ENCODE data around the gene NHLRC1. TPM values are rescaled to one million over a fixed set of nuclear protein-coding genes. Genes with fewer than 3 reads are reported as not detected.

Gene NHLRC1
- polyA plus RNA-seq, 3 donors = 0.75 to 3.1 (median 1.4) TPM

DNA sequence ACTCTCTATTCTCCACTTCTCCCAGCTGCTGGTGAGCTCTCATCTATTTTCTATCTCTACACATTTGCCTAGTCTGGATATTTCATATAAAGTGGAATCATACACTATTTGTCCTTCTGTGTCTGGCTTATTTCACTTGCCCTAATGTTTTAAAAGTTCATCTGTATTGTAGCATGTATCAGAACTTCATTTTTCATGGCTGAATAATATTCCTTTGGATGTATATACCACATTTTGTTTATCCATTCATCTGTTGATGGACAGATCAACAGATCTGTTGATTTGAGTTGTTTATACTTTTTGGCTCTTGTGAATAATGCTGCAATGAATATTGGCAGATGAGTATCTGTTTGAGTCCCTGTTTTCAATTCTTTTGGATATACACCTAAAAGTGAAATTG is 49.6 kb downstream of the NHLRC1 start:
- H2AFZ ChIP-seq (ENCODE audit: insufficient read depth, low read depth, low read length, poor library complexity, severe bottlenecking) = no peak overlapping the region
- no peaks in the 10 kb centered on the region for H3K4me1 Mint-ChIP-seq
- no peak for TF ChIP-seq CTCF (IDR thresholded peaks at IDR 0.05)
- no peaks in the 10 kb centered on the region for H4K20me1 ChIP-seq (ENCODE audit: insufficient read depth, low read length)
- H3K4me1 ChIP-seq (ENCODE audit: control insufficient read depth in 1 of 2, insufficient read depth in 2 of 2, low read length in 2 of 2) = no peaks in the 10 kb centered on the region
- H3K4me3 ChIP-seq (replicated peaks in 1 of 3; ENCODE audit: low read depth in 2 of 3, low read length in 3 of 3) = no peak overlapping the region
- no peaks in the 10 kb centered on the region for H3K36me3 ChIP-seq (replicated peaks in 1 of 2; ENCODE audit: control insufficient read depth in 1 of 2, insufficient read depth in 2 of 2, low read length in 2 of 2)
- peaks cover 8 to 30% (median 21%) of the 10 kb centered on the region in 7 donors for H3K9me3 Mint-ChIP-seq
- no peak overlapping the region for H3K9ac ChIP-seq (ENCODE audit: insufficient read depth, low read length, poor library complexity, severe bottlenecking)
- H3K4me2 ChIP-seq (replicated peaks; ENCODE audit: extremely low read depth, low read length, poor library complexity, severe bottlenecking) = no peak overlapping the region
- no peaks in the 10 kb centered on the region for H3K79me2 ChIP-seq (ENCODE audit: insufficient read depth, low read length)
- no peak overlapping the region for H3K27ac ChIP-seq (ENCODE audit: low read depth in 1 of 2, low read length in 2 of 2)
- no peak overlapping the region for H3K4me3 Mint-ChIP-seq
- no peaks in the 10 kb centered on the region for H3K36me3 Mint-ChIP-seq
- H3K27me3 ChIP-seq (ENCODE audit: control insufficient read depth in 2 of 2, insufficient read depth in 2 of 2, low read length in 2 of 2) = no peaks in the 10 kb centered on the region
- H3K27me3 Mint-ChIP-seq (ENCODE audit: low read depth in 3 of 3) = no peaks in the 10 kb centered on the region
- DNase-seq = no peak
- intact Hi-C loops (cut with micrococcal nuclease) = no loop called here
- H3K9me3 ChIP-seq (replicated peaks in 1 of 2; ENCODE audit: control insufficient read depth in 1 of 2, insufficient read depth in 1 of 2, low read length in 2 of 2) = peaks cover 12 to 14% of the 10 kb centered on the region in 2 donors
- no peak overlapping the region for H3K27ac Mint-ChIP-seq

DNA sequence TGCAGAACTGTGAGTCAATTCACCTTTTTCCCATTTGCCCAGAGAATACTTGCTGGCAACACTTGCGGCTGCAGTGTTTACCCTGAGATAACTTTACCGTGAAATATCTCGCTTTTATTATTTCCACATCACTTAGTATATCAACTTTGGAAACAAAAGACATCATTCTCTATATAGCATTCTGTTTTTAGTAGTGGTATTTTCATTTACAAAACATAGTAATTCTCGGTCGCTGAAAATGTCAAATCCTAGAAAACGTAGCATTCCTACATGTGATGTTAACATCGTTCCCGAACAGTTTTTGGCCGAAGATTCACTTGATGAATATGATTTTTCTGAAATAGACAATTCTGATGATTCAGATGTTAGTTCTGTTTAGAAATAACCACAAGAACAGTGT is 52.0 kb downstream of the NHLRC1 start:
- no peaks in the 10 kb centered on the region for H3K79me2 ChIP-seq (ENCODE audit: insufficient read depth, low read length)
- no peak overlapping the region for H3K4me2 ChIP-seq (replicated peaks; ENCODE audit: extremely low read depth, low read length, poor library complexity, severe bottlenecking)
- DNase-seq = no peak
- no peak overlapping the region for H3K4me3 ChIP-seq (replicated peaks in 1 of 3; ENCODE audit: low read depth in 2 of 3, low read length in 3 of 3)
- TF ChIP-seq CTCF (IDR thresholded peaks at IDR 0.05) = no peak
- Mint-ChIP-seq H3K4me1 (no peaks in the 10 kb centered on the region), H3K4me3 (no peak overlapping the region), H3K27ac (no peak overlapping the region), H3K27me3 (ENCODE audit: low read depth in 3 of 3) (peaks cover 0 to 2% (median 0%) of the 10 kb centered on the region in 3 donors), H3K36me3 (no peaks in the 10 kb centered on the region), H3K9me3 (peaks cover 6 to 24% (median 18%) of the 10 kb centered on the region in 7 donors)
- no peak overlapping the region for H2AFZ ChIP-seq (ENCODE audit: insufficient read depth, low read depth, low read length, poor library complexity, severe bottlenecking)
- peaks cover 7 to 13% of the 10 kb centered on the region in 2 donors for H3K9me3 ChIP-seq (replicated peaks in 1 of 2; ENCODE audit: control insufficient read depth in 1 of 2, insufficient read depth in 1 of 2, low read length in 2 of 2)
- no peaks in the 10 kb centered on the region for H3K4me1 ChIP-seq (ENCODE audit: control insufficient read depth in 1 of 2, insufficient read depth in 2 of 2, low read length in 2 of 2)
- no peak overlapping the region for H3K9ac ChIP-seq (ENCODE audit: insufficient read depth, low read length, poor library complexity, severe bottlenecking)
- H3K36me3 ChIP-seq (replicated peaks in 1 of 2; ENCODE audit: control insufficient read depth in 1 of 2, insufficient read depth in 2 of 2, low read length in 2 of 2) = no peaks in the 10 kb centered on the region
- no peaks in the 10 kb centered on the region for H3K27me3 ChIP-seq (ENCODE audit: control insufficient read depth in 2 of 2, insufficient read depth in 2 of 2, low read length in 2 of 2)
- no peaks in the 10 kb centered on the region for H4K20me1 ChIP-seq (ENCODE audit: insufficient read depth, low read length)
- no CpG with 5 or more reads among the region's 9 CpGs for WGBS (ENCODE audit: insufficient coverage)
- no peak overlapping the region for H3K27ac ChIP-seq (ENCODE audit: low read depth in 1 of 2, low read length in 2 of 2)
- intact Hi-C loops (cut with micrococcal nuclease) = no loop called here

Other genes with a start within 250 kb of the NHLRC1 start
- 10 to 100 TPM in 1 of 3 donors, 1 to 10 TPM in 2; 2.9 to 28.4 (median 6.0) TPM for gene KIF13A, start 135.0 kb downstream of the NHLRC1 start, polyA plus RNA-seq
- 10 to 100 TPM; 10.5 to 33.1 (median 27.5) TPM for gene TPMT, start 32.4 kb upstream of the NHLRC1 start, polyA plus RNA-seq
- 10 to 100 TPM in 2 of 3 donors, 1 to 10 TPM in 1; 4.4 to 50.8 (median 24.1) TPM for gene KDM1B, start 32.7 kb upstream of the NHLRC1 start, polyA plus RNA-seq
- 10 to 100 TPM; 32.3 to 63.9 (median 56.5) TPM for gene DEK, start 141.9 kb upstream of the NHLRC1 start, polyA plus RNA-seq